Panc1 (cell line): ENCODE results near the gene THAP4.

Experiments
- CTCF ChIP-seq: fragments of 450-650 bp; IDR thresholded peaks from 2 replicates; pipeline ENCODE4 v1.5.1; 2017; ENCODE audit warnings: mild to moderate bottlenecking
- POLR2AphosphoS5 ChIP-seq: IDR thresholded peaks from 2 replicates; pipeline ENCODE4 v1.6.1; 2012; ENCODE audit warnings: mild to moderate bottlenecking, low read depth, low read length, moderate library complexity
- SIN3A ChIP-seq: IDR thresholded peaks from 2 replicates; pipeline ENCODE4 v1.6.1; 2012; ENCODE audit warnings: low read depth, mild to moderate bottlenecking, low read length, moderate library complexity, borderline replicate concordance; ENCODE audit not compliant: insufficient read depth
- TCF7L2 ChIP-seq: IDR thresholded peaks from 2 replicates; pipeline ENCODE4 v1.6.1; 2011; ENCODE audit warnings: mild to moderate bottlenecking, low read depth, low read length, inconsistent platforms
- TF ChIP-seq, protein P1 (sequence below), 2 experiments: IDR thresholded peaks; 2 replicates each; pipeline ENCODE4 v1.6.1; 2011 to 2012; ENCODE audit warnings: low read depth in 2 of 2, control low read depth in 1 of 2, low read length in 1 of 2, mild to moderate bottlenecking in 1 of 2, moderate library complexity in 1 of 2; ENCODE audit not compliant: insufficient read depth in 1 of 2

GRCh38 chr2:241680827-241681599 is 44.1 kb upstream of the THAP4 start:
- TF ChIP-seq CTCF (no peak), SIN3A (no peak), TCF7L2 (no peak), POLR2AphosphoS5 (no peak)
- TF ChIP-seq, protein P1, sequence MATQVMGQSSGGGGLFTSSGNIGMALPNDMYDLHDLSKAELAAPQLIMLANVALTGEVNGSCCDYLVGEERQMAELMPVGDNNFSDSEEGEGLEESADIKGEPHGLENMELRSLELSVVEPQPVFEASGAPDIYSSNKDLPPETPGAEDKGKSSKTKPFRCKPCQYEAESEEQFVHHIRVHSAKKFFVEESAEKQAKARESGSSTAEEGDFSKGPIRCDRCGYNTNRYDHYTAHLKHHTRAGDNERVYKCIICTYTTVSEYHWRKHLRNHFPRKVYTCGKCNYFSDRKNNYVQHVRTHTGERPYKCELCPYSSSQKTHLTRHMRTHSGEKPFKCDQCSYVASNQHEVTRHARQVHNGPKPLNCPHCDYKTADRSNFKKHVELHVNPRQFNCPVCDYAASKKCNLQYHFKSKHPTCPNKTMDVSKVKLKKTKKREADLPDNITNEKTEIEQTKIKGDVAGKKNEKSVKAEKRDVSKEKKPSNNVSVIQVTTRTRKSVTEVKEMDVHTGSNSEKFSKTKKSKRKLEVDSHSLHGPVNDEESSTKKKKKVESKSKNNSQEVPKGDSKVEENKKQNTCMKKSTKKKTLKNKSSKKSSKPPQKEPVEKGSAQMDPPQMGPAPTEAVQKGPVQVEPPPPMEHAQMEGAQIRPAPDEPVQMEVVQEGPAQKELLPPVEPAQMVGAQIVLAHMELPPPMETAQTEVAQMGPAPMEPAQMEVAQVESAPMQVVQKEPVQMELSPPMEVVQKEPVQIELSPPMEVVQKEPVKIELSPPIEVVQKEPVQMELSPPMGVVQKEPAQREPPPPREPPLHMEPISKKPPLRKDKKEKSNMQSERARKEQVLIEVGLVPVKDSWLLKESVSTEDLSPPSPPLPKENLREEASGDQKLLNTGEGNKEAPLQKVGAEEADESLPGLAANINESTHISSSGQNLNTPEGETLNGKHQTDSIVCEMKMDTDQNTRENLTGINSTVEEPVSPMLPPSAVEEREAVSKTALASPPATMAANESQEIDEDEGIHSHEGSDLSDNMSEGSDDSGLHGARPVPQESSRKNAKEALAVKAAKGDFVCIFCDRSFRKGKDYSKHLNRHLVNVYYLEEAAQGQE (IDR thresholded peaks at IDR 0.05; ENCODE audit: insufficient read depth in 1 of 2, low read depth in 2 of 2, low read length in 1 of 2): no peak
